ENCODE results near the gene CIAPIN1. TPM values are rescaled to one million over a fixed set of nuclear protein-coding genes. Genes with fewer than 3 reads are reported as not detected.

CIAPIN1 gene
- total RNA-seq, 1 experiment from 2014 or later = 99.9 TPM

GRCh38 chr16:57407521-57408353 is 39.4 kb downstream of the CIAPIN1 start:
- H3K27ac Mint-ChIP-seq (ENCODE audit: low read depth, unreplicated experiment) = no peak overlapping the region
- ChIA-PET POLR2A (no interaction called here), CTCF (interaction anchor here (0.6 to 3.8 kb wide), 3 partner anchors 10 to 113 kb away, joined by 3 to 48 read pairs (median 3); no protein-coding TSS in a partner anchor)
- H3K4me3 Mint-ChIP-seq (ENCODE audit: unreplicated experiment) = no peak overlapping the region
- peaks cover 10% of the 10 kb centered on the region for H3K4me1 Mint-ChIP-seq (ENCODE audit: insufficient read depth, unreplicated experiment)
- no peaks in the 10 kb centered on the region for H3K9me3 Mint-ChIP-seq (ENCODE audit: unreplicated experiment)
- H3K36me3 Mint-ChIP-seq (ENCODE audit: insufficient read depth, unreplicated experiment) = no peaks in the 10 kb centered on the region
- no peak for TF ChIP-seq CTCF (IDR thresholded peaks at IDR 0.05; ENCODE audit: unreplicated experiment)
- BruUV-seq (replicated peaks) = no TSS peak
- intact Hi-C loops (cut with micrococcal nuclease) = no loop called here
- no peak for DNase-seq (ENCODE audit: unreplicated experiment)
- H3K27me3 Mint-ChIP-seq (ENCODE audit: insufficient read depth, unreplicated experiment) = peaks cover 16% of the 10 kb centered on the region

- Mint-ChIP-seq H3K27me3 (ENCODE audit: insufficient read depth, unreplicated experiment) (peaks cover 16% of the 10 kb centered on the region), H3K36me3 (ENCODE audit: insufficient read depth, unreplicated experiment) (no peaks in the 10 kb centered on the region), H3K27ac (ENCODE audit: low read depth, unreplicated experiment) (no peak overlapping the region), H3K4me3 (ENCODE audit: unreplicated experiment) (no peak overlapping the region), H3K4me1 (ENCODE audit: insufficient read depth, unreplicated experiment) (peaks cover 10% of the 10 kb centered on the region), H3K9me3 (ENCODE audit: unreplicated experiment) (no peaks in the 10 kb centered on the region)
- intact Hi-C loops (cut with micrococcal nuclease) = no loop called here
- TF ChIP-seq CTCF (IDR thresholded peaks at IDR 0.05; ENCODE audit: unreplicated experiment) = no peak
- POLR2A ChIA-PET = no interaction called here
- no TSS peak for BruUV-seq (replicated peaks)
- no peak for DNase-seq (ENCODE audit: unreplicated experiment)
- CTCF ChIA-PET = interaction anchor here (0.6 to 3.8 kb wide), 3 partner anchors 11 to 37 kb away, joined by 3 to 48 read pairs (median 3); no protein-coding TSS in a partner anchor
Measured at GRCh38 chr16:57406881-57407280, 40.3 kb downstream of the CIAPIN1 start.

GRCh38 chr16:57405097-57405496 is 42.1 kb downstream of the CIAPIN1 start:
- H3K4me1 Mint-ChIP-seq (ENCODE audit: insufficient read depth, unreplicated experiment) = peaks cover 1% of the 10 kb centered on the region
- no peaks in the 10 kb centered on the region for H3K9me3 Mint-ChIP-seq (ENCODE audit: unreplicated experiment)
- no peak for TF ChIP-seq CTCF (IDR thresholded peaks at IDR 0.05; ENCODE audit: unreplicated experiment)
- POLR2A ChIA-PET = interaction anchor here (0.6 kb wide), 1 partner anchor 101 kb away, joined by 4 read pairs; no protein-coding TSS in a partner anchor
- intact Hi-C loops (cut with micrococcal nuclease) = no loop called here
- H3K36me3 Mint-ChIP-seq (ENCODE audit: insufficient read depth, unreplicated experiment) = no peaks in the 10 kb centered on the region
- no peak overlapping the region for H3K27ac Mint-ChIP-seq (ENCODE audit: low read depth, unreplicated experiment)
- peaks cover 16% of the 10 kb centered on the region for H3K27me3 Mint-ChIP-seq (ENCODE audit: insufficient read depth, unreplicated experiment)
- BruUV-seq (replicated peaks) = no TSS peak
- DNase-seq (ENCODE audit: unreplicated experiment) = no peak
- CTCF ChIA-PET = interaction anchor here (0.5 to 3.8 kb wide), 5 partner anchors 9 to 539 kb away, joined by 3 to 48 read pairs (median 3); no protein-coding TSS in a partner anchor
- no peak overlapping the region for H3K4me3 Mint-ChIP-seq (ENCODE audit: unreplicated experiment)

- Mint-ChIP-seq H3K27ac (ENCODE audit: low read depth, unreplicated experiment) (no peak within 1 kb of the TSS), H3K9me3 (ENCODE audit: unreplicated experiment) (no peaks in the 10 kb centered on the region), H3K4me3 (ENCODE audit: unreplicated experiment) (no peak within 1 kb of the TSS), H3K4me1 (ENCODE audit: insufficient read depth, unreplicated experiment) (no peaks in the 10 kb centered on the region), H3K27me3 (ENCODE audit: insufficient read depth, unreplicated experiment) (peaks cover 16% of the 10 kb centered on the region), H3K36me3 (ENCODE audit: insufficient read depth, unreplicated experiment) (no peaks in the 10 kb centered on the region)
- intact Hi-C loops (cut with micrococcal nuclease) = no loop called here
- BruUV-seq (replicated peaks) = no TSS peak
- ChIA-PET POLR2A (interaction anchor here (0.6 to 0.9 kb wide), 2 partner anchors 100 to 212 kb away, joined by 3 to 4 read pairs; no protein-coding TSS in a partner anchor), CTCF (interaction anchor here (0.5 to 3.8 kb wide), 7 partner anchors 8 to 538 kb away, joined by 3 to 48 read pairs (median 3); no protein-coding TSS in a partner anchor)
- no peak for DNase-seq (ENCODE audit: unreplicated experiment)
- TF ChIP-seq CTCF (IDR thresholded peaks at IDR 0.05; ENCODE audit: unreplicated experiment) = no peak
Measured at GRCh38 chr16:57403965-57404817, 43.0 kb downstream of the CIAPIN1 start, which contains the start of gene CCL17. CCL17 (plus strand) TSS chr16:57404767; CDS start chr16:57413933, 9,166 bp downstream.

Data from MCF 10A (cell line).